KG1 (cell line): ENCODE measurements around the gene CAMTA1.
"Not testable (repeated sequence)": the region's sequence is repeated elsewhere in the genome, so short reads cannot be mapped to it uniquely, and the experiment has no call there.

ENCODE experiments used
- DNase-seq: peaks from one replicate; lab custom pipeline; 2025; lab: John Stamatoyannopoulos, UW

CAMTA1 gene

GRCh38 chr1:6810146-6810734 lies 25.0 kb downstream of the CAMTA1 start:
- DNase-seq, result not testable (repeated sequence)

- DNase-seq, result no peak
These were observed 26.3 kb downstream of the CAMTA1 start for GRCh38 chr1:6811583-6811982.

- no peak for DNase-seq
These were observed 27.9 kb downstream of the CAMTA1 start for GRCh38 chr1:6813165-6813564.

GRCh38 chr1:6815726-6816125 lies 30.5 kb downstream of the CAMTA1 start:
- no peak for DNase-seq

- DNase-seq, result no peak
These were observed 34.2 kb downstream of the CAMTA1 start for GRCh38 chr1:6819246-6820040.

GRCh38 chr1:6820899-6821298 lies 35.6 kb downstream of the CAMTA1 start:
- no peak for DNase-seq

GRCh38 chr1:6822530-6823359 lies 37.5 kb downstream of the CAMTA1 start:
- no peak for DNase-seq

GRCh38 chr1:6823793-6824192 lies 38.5 kb downstream of the CAMTA1 start:
- no peak for DNase-seq

GRCh38 chr1:6824665-6825368 lies 39.6 kb downstream of the CAMTA1 start:
- DNase-seq, result no peak

GRCh38 chr1:6825828-6826227 lies 40.6 kb downstream of the CAMTA1 start:
- DNase-seq, result no peak

GRCh38 chr1:6827079-6827478 lies 41.8 kb downstream of the CAMTA1 start:
- DNase-seq, result no peak

GRCh38 chr1:6827630-6828165 lies 42.4 kb downstream of the CAMTA1 start:
- no peak for DNase-seq

GRCh38 chr1:6831366-6831765 lies 46.1 kb downstream of the CAMTA1 start:
- no peak for DNase-seq

GRCh38 chr1:6832006-6832405 lies 46.8 kb downstream of the CAMTA1 start:
- not testable (repeated sequence) for DNase-seq

- DNase-seq, result no peak
These were observed 47.4 kb downstream of the CAMTA1 start for GRCh38 chr1:6832531-6833188.

GRCh38 chr1:6833804-6834203 lies 48.5 kb downstream of the CAMTA1 start:
- no peak for DNase-seq

- no peak for DNase-seq
These were observed 49.1 kb downstream of the CAMTA1 start for GRCh38 chr1:6834366-6834765.

- no peak for DNase-seq
These were observed 49.9 kb downstream of the CAMTA1 start for GRCh38 chr1:6835139-6835538.

GRCh38 chr1:6842301-6842700 lies 57.0 kb downstream of the CAMTA1 start:
- DNase-seq, result no peak

GRCh38 chr1:6845786-6846185 lies 60.5 kb downstream of the CAMTA1 start:
- DNase-seq, result not testable (repeated sequence)

- no peak for DNase-seq
These were observed 63.6 kb downstream of the CAMTA1 start for GRCh38 chr1:6848816-6849215.
